ENCODE data around the gene ARID3C.

ARID3C gene

GRCh38 chr9:34665381-34666250 lies 36.8 kb upstream of the ARID3C start:
- no peak for TF ChIP-seq CTCF (IDR thresholded peaks at IDR 0.05; ENCODE audit: low read depth, low read length)
- peak overlapping the region; percentile 87 for H3K4me3 ChIP-seq (ENCODE audit: low read depth, low read length)

GRCh38 chr9:34665067-34665380 lies 36.2 kb upstream of the ARID3C start:
- H3K4me3 ChIP-seq (ENCODE audit: low read depth, low read length): peak overlapping the region; percentile 87
- no peak for TF ChIP-seq CTCF (IDR thresholded peaks at IDR 0.05; ENCODE audit: low read depth, low read length)

GRCh38 chr9:34664281-34665066 lies 35.6 kb upstream of the ARID3C start:
- peak; percentile 98 for TF ChIP-seq CTCF (IDR thresholded peaks at IDR 0.05; ENCODE audit: low read depth, low read length)
- H3K4me3 ChIP-seq (ENCODE audit: low read depth, low read length): peak overlapping the region; percentile 87

- H3K4me3 ChIP-seq (ENCODE audit: low read depth, low read length): no peak overlapping the region
- TF ChIP-seq CTCF (IDR thresholded peaks at IDR 0.05; ENCODE audit: low read depth, low read length): no peak
These were observed 34.4 kb upstream of the ARID3C start for GRCh38 chr9:34663303-34663605.

GRCh38 chr9:34662526-34663302 lies 33.8 kb upstream of the ARID3C start, which contains the start of gene CCL27:
TSS of gene CCL27 (minus strand) at chr9:34662657. CDS start at chr9:34662633, 24 bp downstream.
- no peak within 1 kb of the TSS for H3K4me3 ChIP-seq (ENCODE audit: low read depth, low read length)
- no peak for TF ChIP-seq CTCF (IDR thresholded peaks at IDR 0.05; ENCODE audit: low read depth, low read length)

- H3K4me3 ChIP-seq (ENCODE audit: low read depth, low read length): no peak overlapping the region
- TF ChIP-seq CTCF (IDR thresholded peaks at IDR 0.05; ENCODE audit: low read depth, low read length): no peak
These were observed 30.9 kb upstream of the ARID3C start for GRCh38 chr9:34659592-34660253.
